ENCODE measurements around the gene GLYATL1B.
"Not testable (repeated sequence)": the region's sequence is repeated elsewhere in the genome, so short reads cannot be mapped to it uniquely, and the experiment has no call there.

Gene GLYATL1B

GRCh38 chr11:59117774-59118173, 31.7 kb downstream of the GLYATL1B start:
- Mint-ChIP-seq H3K36me3 (ENCODE audit: low read depth) (peaks cover 80% of the 10 kb centered on the region), H3K4me1 (ENCODE audit: low read depth) (no peaks in the 10 kb centered on the region), H3K27ac (no peak overlapping the region), H3K9me3 (peaks cover 14% of the 10 kb centered on the region), H3K4me3 (no peak overlapping the region), H3K27me3 (no peaks in the 10 kb centered on the region)

GRCh38 chr11:59119826-59120225, 33.7 kb downstream of the GLYATL1B start:
- Mint-ChIP-seq H3K27ac (no peak overlapping the region), H3K4me3 (no peak overlapping the region), H3K27me3 (no peaks in the 10 kb centered on the region), H3K9me3 (peaks cover 14% of the 10 kb centered on the region), H3K36me3 (ENCODE audit: low read depth) (peaks cover 73% of the 10 kb centered on the region), H3K4me1 (ENCODE audit: low read depth) (no peaks in the 10 kb centered on the region)

GRCh38 chr11:59135648-59136461, 49.7 kb downstream of the GLYATL1B start:
- peaks cover 30% of the 10 kb centered on the region for H3K36me3 Mint-ChIP-seq (ENCODE audit: low read depth)
- H3K27ac Mint-ChIP-seq = no peak overlapping the region
- H3K4me1 Mint-ChIP-seq (ENCODE audit: low read depth) = peaks cover 8% of the 10 kb centered on the region
- H3K9me3 Mint-ChIP-seq = peaks cover 13% of the 10 kb centered on the region
- H3K27me3 Mint-ChIP-seq = no peaks in the 10 kb centered on the region
- peak overlapping the region; percentile 31 for H3K4me3 Mint-ChIP-seq

GRCh38 chr11:59136551-59136950, 50.4 kb downstream of the GLYATL1B start:
- H3K4me3 Mint-ChIP-seq, H3K27me3 Mint-ChIP-seq, H3K27ac Mint-ChIP-seq: not testable (repeated sequence)
- peaks cover 15% of the 10 kb centered on the region for H3K4me1 Mint-ChIP-seq (ENCODE audit: low read depth)
- peaks cover 10% of the 10 kb centered on the region for H3K9me3 Mint-ChIP-seq
- H3K36me3 Mint-ChIP-seq (ENCODE audit: low read depth) = peaks cover 23% of the 10 kb centered on the region

- Mint-ChIP-seq H3K4me1 (ENCODE audit: low read depth) (peaks cover 22% of the 10 kb centered on the region), H3K36me3 (ENCODE audit: low read depth) (peaks cover 17% of the 10 kb centered on the region), H3K9me3 (peaks cover 8% of the 10 kb centered on the region), H3K27ac (no peak overlapping the region), H3K4me3 (no peak overlapping the region), H3K27me3 (no peaks in the 10 kb centered on the region)
Measured at GRCh38 chr11:59137190-59137589, 51.1 kb downstream of the GLYATL1B start.

- Mint-ChIP-seq H3K27ac (no peak overlapping the region), H3K9me3 (no peaks in the 10 kb centered on the region), H3K4me1 (ENCODE audit: low read depth) (peaks cover 36% of the 10 kb centered on the region), H3K4me3 (no peak overlapping the region), H3K36me3 (ENCODE audit: low read depth) (peaks cover 2% of the 10 kb centered on the region), H3K27me3 (no peaks in the 10 kb centered on the region)
Measured at GRCh38 chr11:59138643-59139042, 52.5 kb downstream of the GLYATL1B start.

- Mint-ChIP-seq H3K9me3 (no peaks in the 10 kb centered on the region), H3K4me3 (peak overlapping the region; percentile 95), H3K27ac (no peak overlapping the region), H3K4me1 (ENCODE audit: low read depth) (peaks cover 47% of the 10 kb centered on the region), H3K27me3 (no peaks in the 10 kb centered on the region), H3K36me3 (ENCODE audit: low read depth) (peaks cover 13% of the 10 kb centered on the region)
Measured at GRCh38 chr11:59141191-59141590, 55.1 kb downstream of the GLYATL1B start.

- H3K36me3 Mint-ChIP-seq (ENCODE audit: low read depth) = peaks cover 19% of the 10 kb centered on the region
- peak overlapping the region; percentile 96 for H3K27ac Mint-ChIP-seq
- peak overlapping the region; percentile 95 for H3K4me3 Mint-ChIP-seq
- no peaks in the 10 kb centered on the region for H3K27me3 Mint-ChIP-seq
- H3K9me3 Mint-ChIP-seq = no peaks in the 10 kb centered on the region
- peaks cover 53% of the 10 kb centered on the region for H3K4me1 Mint-ChIP-seq (ENCODE audit: low read depth)
Measured at GRCh38 chr11:59141673-59142460, 55.8 kb downstream of the GLYATL1B start.

- H3K4me1 Mint-ChIP-seq (ENCODE audit: low read depth) = peaks cover 62% of the 10 kb centered on the region
Measured at GRCh38 chr11:59142530-59143507, 56.7 kb downstream of the GLYATL1B start, which contains the start of gene FAM111A. Gene FAM111A (plus strand): TSS chr11:59142856. CDS start chr11:59148873, 6,017 bp downstream.

GRCh38 chr11:59144096-59144495, 58.0 kb downstream of the GLYATL1B start:
- H3K9me3 Mint-ChIP-seq = no peaks in the 10 kb centered on the region
- H3K4me1 Mint-ChIP-seq (ENCODE audit: low read depth) = peaks cover 68% of the 10 kb centered on the region
- peaks cover 42% of the 10 kb centered on the region for H3K36me3 Mint-ChIP-seq (ENCODE audit: low read depth)
- peak overlapping the region; percentile 95 for H3K4me3 Mint-ChIP-seq
- H3K27ac Mint-ChIP-seq = peak overlapping the region; percentile 96
- H3K27me3 Mint-ChIP-seq = no peaks in the 10 kb centered on the region

More at GRCh38 chr11:59142530-59143507, 56.7 kb downstream of the GLYATL1B start, which contains the start of gene FAM111A:
- H3K27me3 Mint-ChIP-seq = no peaks in the 10 kb centered on the region
- peak within 1 kb of the TSS; percentile 95 for H3K4me3 Mint-ChIP-seq
- H3K27ac Mint-ChIP-seq = peak within 1 kb of the TSS; percentile 96
- H3K9me3 Mint-ChIP-seq = no peaks in the 10 kb centered on the region
- H3K36me3 Mint-ChIP-seq (ENCODE audit: low read depth) = peaks cover 29% of the 10 kb centered on the region
